Natural killer cell (primary cell): ENCODE results near the gene LDHAL6A. TPM values are rescaled to one million over a fixed set of nuclear protein-coding genes. Genes with fewer than 3 reads are reported as not detected.

Experiments
- ATAC-seq, 3 donors: fragments of 150-1000 bp in 2 of 3; fragments of 200-7000 bp in 1 of 3; cut with Tn5 transposase; 1 replicate in 1 of 3; 2 replicates in 2 of 3; pipeline ENCODE4 v1.10.0; 2021; ENCODE audit warnings: mild to moderate bottlenecking in 2 of 3, moderate library complexity in 2 of 3
- DNase-seq, 2 donors: peaks; one replicate each; pipeline versions ENCODE4 v3.0.0 to v3.0.0-alpha.2; 2013 to 2021; ENCODE audit warnings: mixed read lengths in 1 of 2
- H3K27ac ChIP-seq: one replicate; pipeline ENCODE4 v1.5.1; 2013; ENCODE audit warnings: mild to moderate bottlenecking, low read length
- H3K27me3 ChIP-seq: one replicate; pipeline ENCODE4 v1.6.1; 2013; ENCODE audit warnings: low read length; ENCODE audit not compliant: control insufficient read depth, insufficient read depth
- H3K36me3 ChIP-seq: one replicate; pipeline ENCODE4 v1.6.1; 2013; ENCODE audit warnings: low read length; ENCODE audit not compliant: control insufficient read depth, insufficient read depth
- H3K4me1 ChIP-seq: one replicate; pipeline ENCODE4 v1.6.1; 2013; ENCODE audit warnings: low read length; ENCODE audit not compliant: control insufficient read depth, insufficient read depth
- H3K4me3 ChIP-seq: one replicate; pipeline ENCODE4 v1.5.1; 2013; ENCODE audit warnings: low read length
- H3K9me3 ChIP-seq: one replicate; pipeline ENCODE4 v1.6.1; 2013; ENCODE audit warnings: low read length; ENCODE audit not compliant: control insufficient read depth, insufficient read depth
- H3K27ac Mint-ChIP-seq, 2 donors: one replicate each; pipeline ENCODE4 v1.8.0; 2022; ENCODE audit warnings: mild to moderate bottlenecking in 2 of 2, mixed read lengths in 2 of 2, moderate library complexity in 1 of 2
- H3K27me3 Mint-ChIP-seq, 2 donors: one replicate each; pipeline ENCODE4 v1.8.0; 2022; ENCODE audit warnings: low read depth in 2 of 2, mixed read lengths in 2 of 2
- H3K36me3 Mint-ChIP-seq: one replicate; pipeline ENCODE4 v1.8.0; 2022; ENCODE audit warnings: mixed read lengths
- H3K4me1 Mint-ChIP-seq, 2 donors: one replicate each; pipeline ENCODE4 v1.8.0; 2022; ENCODE audit warnings: mixed read lengths in 2 of 2
- H3K4me3 Mint-ChIP-seq: one replicate; pipeline ENCODE4 v1.8.0; 2022; ENCODE audit warnings: mild to moderate bottlenecking, moderate library complexity, mixed read lengths
- H3K9me3 Mint-ChIP-seq, 2 donors: one replicate each; pipeline ENCODE4 v1.8.0; 2022; ENCODE audit warnings: mixed read lengths in 2 of 2
- WGBS: methylation state at CpG from one replicate; pipeline ENCODE4 v1.1.7; 2013; ENCODE audit warnings: missing lambda C conversion rate; ENCODE audit not compliant: insufficient coverage; 5-methylcytosine and 5-hydroxymethylcytosine counted together
- intact Hi-C: fragments of 100-400 bp; cut with micrococcal nuclease; formaldehyde crosslinking; loops from one replicate; pipeline ENCODE4 v1.14.2; 2022
- total RNA-seq, 4 donors: library from RNA; stranded (reverse); fragments of 120-200 nt in 1 of 4; gene quantifications; one replicate each; pipeline versions ENCODE4 v1.2.3 to v1.2.4, GENCODE V29; 2013 to 2022
- TF ChIP-seq, protein P1 (sequence below): fragments of 200-600 bp; IDR thresholded peaks from one replicate; pipeline ENCODE4 v1.8.0; 2022; ENCODE audit warnings: antibody characterized with exemption

Gene LDHAL6A
- total RNA-seq, 3 donors from 2014 or later (not counting 1 experiment from before 2014, with no cell fraction given): 0.15 to 0.82 (median 0.72) TPM

DNA sequence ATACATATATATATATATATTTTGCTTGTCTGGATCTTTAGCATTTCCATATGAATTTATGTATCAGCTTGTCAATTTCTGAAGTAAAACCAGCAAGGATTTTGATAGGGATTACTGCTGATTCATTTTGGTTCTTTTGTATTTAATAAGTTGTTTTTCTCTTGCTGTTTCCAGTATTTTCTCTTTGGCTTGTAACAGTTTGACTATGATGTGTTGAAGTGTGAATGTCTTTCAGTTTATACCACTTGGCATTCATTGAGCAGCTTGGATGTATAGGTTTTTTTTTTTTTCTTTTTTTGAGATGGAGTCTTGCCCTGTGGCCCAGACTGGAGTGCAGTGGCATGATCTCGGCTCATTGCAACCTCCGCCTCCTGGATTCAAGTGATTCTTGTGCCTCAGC lies 12.4 kb downstream of the LDHAL6A start:
- no peaks in the 10 kb centered on the region for H3K9me3 Mint-ChIP-seq
- H3K27ac Mint-ChIP-seq: no peak overlapping the region
- Histone ChIP-seq H3K4me1 (no peaks in the 10 kb centered on the region), H3K36me3 (peaks cover 2% of the 10 kb centered on the region), H3K9me3 (no peaks in the 10 kb centered on the region), H3K4me3 (no peak overlapping the region), H3K27me3 (no peaks in the 10 kb centered on the region), H3K27ac (no peak overlapping the region)
- H3K4me3 Mint-ChIP-seq: no peak overlapping the region
- 95% methylated on average over 2 of the region's 2 CpGs for WGBS
- intact Hi-C loops: no loop called here
- no peaks in the 10 kb centered on the region for H3K36me3 Mint-ChIP-seq
- ATAC-seq: no peak
- TF ChIP-seq, protein P1, sequence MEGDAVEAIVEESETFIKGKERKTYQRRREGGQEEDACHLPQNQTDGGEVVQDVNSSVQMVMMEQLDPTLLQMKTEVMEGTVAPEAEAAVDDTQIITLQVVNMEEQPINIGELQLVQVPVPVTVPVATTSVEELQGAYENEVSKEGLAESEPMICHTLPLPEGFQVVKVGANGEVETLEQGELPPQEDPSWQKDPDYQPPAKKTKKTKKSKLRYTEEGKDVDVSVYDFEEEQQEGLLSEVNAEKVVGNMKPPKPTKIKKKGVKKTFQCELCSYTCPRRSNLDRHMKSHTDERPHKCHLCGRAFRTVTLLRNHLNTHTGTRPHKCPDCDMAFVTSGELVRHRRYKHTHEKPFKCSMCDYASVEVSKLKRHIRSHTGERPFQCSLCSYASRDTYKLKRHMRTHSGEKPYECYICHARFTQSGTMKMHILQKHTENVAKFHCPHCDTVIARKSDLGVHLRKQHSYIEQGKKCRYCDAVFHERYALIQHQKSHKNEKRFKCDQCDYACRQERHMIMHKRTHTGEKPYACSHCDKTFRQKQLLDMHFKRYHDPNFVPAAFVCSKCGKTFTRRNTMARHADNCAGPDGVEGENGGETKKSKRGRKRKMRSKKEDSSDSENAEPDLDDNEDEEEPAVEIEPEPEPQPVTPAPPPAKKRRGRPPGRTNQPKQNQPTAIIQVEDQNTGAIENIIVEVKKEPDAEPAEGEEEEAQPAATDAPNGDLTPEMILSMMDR: no peak
- no peak for DNase-seq
- H3K27me3 Mint-ChIP-seq: no peaks in the 10 kb centered on the region
- no peaks in the 10 kb centered on the region for H3K4me1 Mint-ChIP-seq

DNA sequence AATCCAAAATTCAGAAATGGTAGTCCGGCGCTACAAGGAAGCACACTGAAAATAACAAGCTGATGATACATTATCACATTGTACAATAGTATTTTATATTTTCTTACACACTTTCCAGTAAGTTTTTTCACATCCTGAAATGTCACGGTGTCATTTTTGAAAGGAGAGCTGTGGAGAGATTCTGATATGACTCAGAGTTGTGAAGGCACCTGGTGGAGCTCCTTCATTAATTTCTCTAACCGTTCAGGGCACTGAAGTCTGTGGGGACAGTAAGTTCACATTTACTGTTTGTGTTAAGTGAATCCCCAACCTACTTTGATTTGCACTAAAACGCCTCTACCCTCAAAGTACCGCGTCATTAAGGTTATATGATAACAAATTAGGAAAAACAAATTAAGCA lies 13.3 kb downstream of the LDHAL6A start:
- TF ChIP-seq, protein P1: no peak
- no peaks in the 10 kb centered on the region for H3K9me3 ChIP-seq
- Mint-ChIP-seq H3K27ac (no peak overlapping the region), H3K4me3 (no peak overlapping the region), H3K27me3 (no peaks in the 10 kb centered on the region), H3K4me1 (no peaks in the 10 kb centered on the region), H3K36me3 (no peaks in the 10 kb centered on the region), H3K9me3 (no peaks in the 10 kb centered on the region)
- no peak for DNase-seq
- intact Hi-C loops: no loop called here
- no peaks in the 10 kb centered on the region for H3K4me1 ChIP-seq
- WGBS: 100% methylated on average over 3 of the region's 7 CpGs
- H3K4me3 ChIP-seq: no peak overlapping the region
- no peak for ATAC-seq
- H3K36me3 ChIP-seq: peaks cover 2% of the 10 kb centered on the region
- H3K27me3 ChIP-seq: no peaks in the 10 kb centered on the region
- H3K27ac ChIP-seq: no peak overlapping the region

DNA sequence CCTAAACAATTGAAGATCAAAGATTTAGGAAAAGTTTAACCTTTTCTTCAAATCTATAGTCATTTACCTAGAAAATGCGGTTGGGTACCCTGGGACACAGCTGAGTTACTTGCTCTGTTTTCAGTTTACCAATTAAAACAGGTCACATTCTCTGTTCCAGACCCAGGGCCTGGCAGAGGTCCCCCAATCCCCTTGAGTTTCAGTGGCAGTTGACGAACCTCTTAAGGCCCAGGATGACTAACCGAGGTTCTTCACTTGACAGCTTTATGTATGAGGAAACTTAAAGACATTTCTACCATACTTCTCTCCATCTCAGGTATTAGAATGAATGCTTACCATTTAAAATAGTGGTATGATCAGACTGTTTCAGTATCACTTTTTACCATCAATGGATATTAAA lies 16.3 kb downstream of the LDHAL6A start:
- H3K27me3 ChIP-seq: no peaks in the 10 kb centered on the region
- Mint-ChIP-seq H3K4me3 (no peak overlapping the region), H3K27me3 (no peaks in the 10 kb centered on the region), H3K4me1 (no peaks in the 10 kb centered on the region), H3K36me3 (peaks cover 12% of the 10 kb centered on the region), H3K9me3 (no peaks in the 10 kb centered on the region), H3K27ac (no peak overlapping the region)
- TF ChIP-seq, protein P1: no peak
- 86% methylated on average over 3 of the region's 3 CpGs for WGBS
- DNase-seq: no peak
- no peak overlapping the region for H3K4me3 ChIP-seq
- intact Hi-C loops: no loop called here
- H3K27ac ChIP-seq: no peak overlapping the region
- no peaks in the 10 kb centered on the region for H3K4me1 ChIP-seq
- no peak for ATAC-seq
- no peaks in the 10 kb centered on the region for H3K9me3 ChIP-seq
- H3K36me3 ChIP-seq: peaks cover 19% of the 10 kb centered on the region

DNA sequence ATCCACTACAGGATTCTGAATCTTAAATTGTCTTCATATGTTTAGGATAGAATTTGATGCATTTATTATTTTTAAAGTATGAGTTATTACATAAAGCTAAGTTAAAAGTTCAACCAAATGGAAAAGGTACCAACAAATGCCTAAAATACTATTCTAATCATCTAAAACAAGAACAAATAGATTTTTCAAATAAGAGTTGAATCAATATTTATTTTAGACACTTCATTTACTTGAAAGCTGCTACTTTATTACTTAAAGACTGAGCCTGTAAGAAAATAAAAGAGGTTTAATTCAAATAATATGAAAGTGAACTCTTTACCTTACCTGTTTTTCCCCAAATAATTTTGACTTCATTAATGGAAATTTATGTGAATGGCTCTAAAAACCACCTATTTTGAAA lies 16.9 kb downstream of the LDHAL6A start:
- Histone ChIP-seq H3K4me1 (no peaks in the 10 kb centered on the region), H3K27ac (no peak overlapping the region), H3K36me3 (peaks cover 21% of the 10 kb centered on the region), H3K9me3 (no peaks in the 10 kb centered on the region), H3K27me3 (no peaks in the 10 kb centered on the region), H3K4me3 (no peak overlapping the region)
- intact Hi-C loops: no loop called here
- H3K9me3 Mint-ChIP-seq: no peaks in the 10 kb centered on the region
- DNase-seq (no peak), ATAC-seq (no peak)
- no peaks in the 10 kb centered on the region for H3K27me3 Mint-ChIP-seq
- peaks cover 16% of the 10 kb centered on the region for H3K36me3 Mint-ChIP-seq
- no peaks in the 10 kb centered on the region for H3K4me1 Mint-ChIP-seq
- H3K27ac Mint-ChIP-seq: no peak overlapping the region
- TF ChIP-seq, protein P1: no peak
- no peak overlapping the region for H3K4me3 Mint-ChIP-seq
